ENCODE measurements around the gene CKAP2L. TPM values are rescaled to one million over a fixed set of nuclear protein-coding genes. Genes with fewer than 3 reads are reported as not detected.

The CKAP2L gene
- total and polyA plus RNA-seq, 10 of the 15 experiments (the other 5 are each of a cell fraction or from before 2014, with no cell fraction given), result 10.5 to 37.4 (median 20.2) TPM

DNA sequence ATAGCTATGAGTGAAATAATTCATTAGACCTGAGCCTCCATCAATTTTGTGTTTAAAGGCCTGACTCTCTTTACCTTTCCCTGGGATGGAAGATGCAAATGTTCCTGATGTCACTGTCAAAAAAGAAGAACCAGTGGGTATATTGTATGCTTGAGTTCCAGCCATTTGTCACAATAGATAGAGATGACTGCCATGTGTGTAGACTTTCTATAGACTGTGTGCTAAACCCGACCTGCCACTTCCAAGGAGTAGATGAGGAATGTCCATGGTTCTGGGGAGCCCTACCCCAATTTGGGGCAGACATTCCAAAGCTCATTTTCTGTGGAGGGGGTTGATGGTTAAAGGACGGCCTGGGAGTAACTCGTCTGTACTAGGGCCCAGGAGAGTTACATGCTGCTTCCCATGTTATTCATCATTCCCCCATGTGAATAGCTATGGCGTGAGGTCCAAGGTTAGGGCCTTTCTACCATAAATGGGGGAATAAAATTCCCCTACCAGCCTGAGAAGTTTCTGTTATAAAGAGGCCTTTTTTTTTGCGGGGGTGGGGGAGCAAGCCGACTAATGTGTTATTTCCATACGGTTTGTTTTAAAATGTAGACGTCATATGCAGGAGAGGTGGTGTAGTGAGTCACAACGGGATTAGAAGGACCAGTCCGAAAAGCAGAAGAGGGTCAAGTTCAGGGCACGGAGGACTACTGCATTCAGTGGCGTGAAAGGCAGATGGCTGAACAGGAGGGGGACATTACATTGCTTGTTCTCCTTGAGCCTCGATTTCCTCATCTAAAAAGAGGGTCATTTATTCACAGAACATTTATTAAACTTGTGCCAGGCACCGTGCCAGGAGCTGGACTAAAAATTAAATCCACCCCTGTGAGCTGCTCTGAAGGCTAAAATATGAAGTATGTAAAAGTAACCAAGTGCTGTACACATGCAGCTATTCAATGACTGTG is 48.2 kb upstream of the CKAP2L start (continued):
- TF ChIP-seq, protein P1, sequence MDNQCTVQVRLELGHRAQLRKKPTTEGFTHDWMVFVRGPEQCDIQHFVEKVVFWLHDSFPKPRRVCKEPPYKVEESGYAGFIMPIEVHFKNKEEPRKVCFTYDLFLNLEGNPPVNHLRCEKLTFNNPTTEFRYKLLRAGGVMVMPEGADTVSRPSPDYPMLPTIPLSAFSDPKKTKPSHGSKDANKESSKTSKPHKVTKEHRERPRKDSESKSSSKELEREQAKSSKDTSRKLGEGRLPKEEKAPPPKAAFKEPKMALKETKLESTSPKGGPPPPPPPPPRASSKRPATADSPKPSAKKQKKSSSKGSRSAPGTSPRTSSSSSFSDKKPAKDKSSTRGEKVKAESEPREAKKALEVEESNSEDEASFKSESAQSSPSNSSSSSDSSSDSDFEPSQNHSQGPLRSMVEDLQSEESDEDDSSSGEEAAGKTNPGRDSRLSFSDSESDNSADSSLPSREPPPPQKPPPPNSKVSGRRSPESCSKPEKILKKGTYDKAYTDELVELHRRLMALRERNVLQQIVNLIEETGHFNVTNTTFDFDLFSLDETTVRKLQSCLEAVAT (IDR thresholded peaks at IDR 0.05), result no peak
- no peak for TF ChIP-seq KAT2A (conservative IDR thresholded peaks at IDR 0.05; ENCODE audit: control insufficient read depth, low read depth, low read length)
- no peak for TF ChIP-seq ELK1 (IDR thresholded peaks at IDR 0.05; ENCODE audit: low read depth, low read length)
- 0 out of 2 replicates have a peak, but pooled peaks have one; percentile 35 for TF ChIP-seq SMAD5 (IDR thresholded peaks at IDR 0.05; ENCODE audit: low read depth)
- peak in 1 of 2 experiments; percentile 88; a peak in 1 of 3 replicates for TF ChIP-seq EGR1 (IDR thresholded peaks at IDR 0.05; ENCODE audit: borderline replicate concordance in 1 of 2, low read depth in 2 of 2, low read length in 2 of 2)
- TF ChIP-seq SPI1 (IDR thresholded peaks at IDR 0.05; ENCODE audit: borderline replicate concordance, insufficient read depth, low read depth, low read length), result peak; percentile 76
- TF ChIP-seq SKIL (IDR thresholded peaks at IDR 0.05; ENCODE audit: low read depth, poor library complexity, severe bottlenecking), result peak; percentile 88
- peak; percentile 85 for TF ChIP-seq ATF7 (IDR thresholded peaks at IDR 0.05; ENCODE audit: low read depth)
- TF ChIP-seq RUNX3 (IDR thresholded peaks at IDR 0.05; ENCODE audit: low read length), result peak; percentile 72
- TF ChIP-seq CBFB (IDR thresholded peaks at IDR 0.05; ENCODE audit: low read depth), result peak; percentile 28; the same call in 1 of the 2 replicates
- TF ChIP-seq BACH1 (IDR thresholded peaks at IDR 0.05; ENCODE audit: borderline replicate concordance), result no peak
- TF ChIP-seq ZNF687 (IDR thresholded peaks at IDR 0.05), result peak; percentile 35
- no peak for TF ChIP-seq ZNF384 (IDR thresholded peaks at IDR 0.05; ENCODE audit: borderline replicate concordance, low read depth, low read length)
